ENCODE measurements around the gene SEC61B.
A peak's percentile ranks its signal among the peaks of the same experiment; 100 is the strongest.

Gene SEC61B

DNA sequence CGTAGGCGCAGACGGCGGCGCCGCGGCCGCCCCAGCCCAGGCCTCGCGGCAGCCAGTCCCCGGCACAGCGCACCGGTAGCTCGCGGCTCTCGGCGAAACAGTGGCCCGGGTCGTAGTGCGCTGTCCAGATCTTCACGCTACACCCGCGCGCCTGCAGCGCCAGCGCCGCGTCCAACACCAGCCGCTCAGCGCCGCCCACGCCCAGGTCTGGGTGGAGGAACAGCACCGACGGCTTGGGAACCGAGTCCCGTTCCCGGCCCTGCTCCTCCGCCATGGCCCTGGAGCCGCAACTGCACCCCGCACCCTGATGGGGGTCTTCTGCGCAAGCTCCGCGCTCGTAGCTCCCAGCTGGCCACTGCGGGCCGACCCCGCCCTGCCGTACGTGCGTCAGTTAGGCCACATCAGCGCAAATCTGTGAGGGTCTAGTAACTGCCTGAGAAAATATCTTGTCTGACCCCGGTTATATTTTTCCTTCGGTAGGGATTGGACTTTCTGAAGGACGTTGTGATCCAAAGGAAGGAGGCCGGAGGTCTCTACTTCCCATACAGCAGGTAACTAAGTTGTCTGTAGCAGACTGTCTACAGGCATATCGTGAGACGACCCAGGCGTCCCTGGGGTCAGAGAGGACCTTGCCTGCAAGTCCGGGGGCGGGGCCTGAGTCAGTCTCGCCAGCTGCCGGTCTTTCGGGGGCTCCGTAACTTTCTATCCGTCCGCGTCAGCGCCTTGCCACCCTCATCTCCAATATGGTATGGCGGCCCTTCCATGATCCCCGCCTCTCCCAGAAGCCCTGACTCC lies at the start of gene SEC61B, which contains the start of gene ALG2:
Gene SEC61B (plus strand): TSS at position 662 of the 795 bp plus-strand sequence. CDS start 82 bp downstream, at position 744.
Gene ALG2 (minus strand): TSS at position 322 of the 795 bp plus-strand sequence. CDS start 48 bp downstream, at position 274.
- peak; percentile 90 for DNase-seq (ENCODE audit: low spot score)
- peak within 1 kb of the TSS; percentile 99 for H3K27ac Mint-ChIP-seq
- peaks cover 53% of the 10 kb centered on the region for H3K36me3 Mint-ChIP-seq (ENCODE audit: low read depth)
- no peaks in the 10 kb centered on the region for H3K27me3 Mint-ChIP-seq (ENCODE audit: low read depth)
- peaks cover 42% of the 10 kb centered on the region for H3K4me1 Mint-ChIP-seq (ENCODE audit: low read depth)
- H3K9me3 Mint-ChIP-seq, result no peaks in the 10 kb centered on the region
- H3K4me3 Mint-ChIP-seq, result peak within 1 kb of the TSS; percentile 98

DNA sequence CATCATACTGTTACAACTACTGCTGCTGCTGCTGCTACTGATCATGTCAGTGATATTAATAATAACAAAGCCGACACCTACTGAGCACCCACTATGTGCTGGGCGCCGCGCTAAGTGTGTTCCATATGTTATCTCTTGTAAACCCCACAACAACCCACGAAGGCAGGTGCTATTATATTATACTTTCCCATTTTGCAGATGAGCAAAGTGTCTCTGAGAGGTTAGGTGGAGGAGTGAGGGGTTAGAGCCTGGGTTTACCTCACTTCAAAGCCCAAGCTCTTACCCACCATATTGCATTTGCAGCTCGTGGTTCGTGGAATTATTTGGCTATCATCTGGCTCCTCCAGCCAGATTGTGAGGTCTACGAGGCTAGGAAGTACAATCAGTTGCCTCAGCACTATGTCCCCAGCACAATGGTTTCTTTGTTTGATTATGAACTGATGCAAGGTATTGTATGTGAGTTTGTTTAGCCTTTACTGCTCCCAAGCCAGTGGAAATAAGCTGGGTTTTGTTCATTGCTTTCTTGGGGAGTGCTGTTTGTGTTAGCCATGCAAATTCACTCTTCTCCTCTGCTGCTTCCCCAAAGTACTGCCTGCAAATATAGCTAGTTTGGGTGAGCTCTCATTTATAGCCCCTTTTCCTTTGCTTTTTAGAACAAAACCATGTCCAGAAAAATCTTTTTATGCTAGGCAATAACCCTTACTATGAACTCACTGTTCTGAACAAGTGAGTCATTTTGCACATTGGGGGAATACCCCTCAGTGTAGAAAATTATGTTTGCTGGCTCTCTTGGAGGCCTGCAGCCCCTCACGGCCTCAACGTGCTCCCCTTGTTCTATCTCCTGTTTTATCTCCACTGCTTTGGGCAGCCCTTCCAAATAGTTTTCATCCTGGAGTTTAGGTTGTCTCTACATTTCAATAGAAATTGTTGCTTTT lies 48.2 kb upstream of the SEC61B start:
- Mint-ChIP-seq H3K27ac (no peak overlapping the region), H3K9me3 (no peaks in the 10 kb centered on the region), H3K4me3 (no peak overlapping the region), H3K36me3 (ENCODE audit: low read depth) (no peaks in the 10 kb centered on the region), H3K27me3 (ENCODE audit: low read depth) (peaks cover 6% of the 10 kb centered on the region), H3K4me1 (ENCODE audit: low read depth) (peaks cover 2% of the 10 kb centered on the region)
- DNase-seq (ENCODE audit: low spot score), result no peak

DNA sequence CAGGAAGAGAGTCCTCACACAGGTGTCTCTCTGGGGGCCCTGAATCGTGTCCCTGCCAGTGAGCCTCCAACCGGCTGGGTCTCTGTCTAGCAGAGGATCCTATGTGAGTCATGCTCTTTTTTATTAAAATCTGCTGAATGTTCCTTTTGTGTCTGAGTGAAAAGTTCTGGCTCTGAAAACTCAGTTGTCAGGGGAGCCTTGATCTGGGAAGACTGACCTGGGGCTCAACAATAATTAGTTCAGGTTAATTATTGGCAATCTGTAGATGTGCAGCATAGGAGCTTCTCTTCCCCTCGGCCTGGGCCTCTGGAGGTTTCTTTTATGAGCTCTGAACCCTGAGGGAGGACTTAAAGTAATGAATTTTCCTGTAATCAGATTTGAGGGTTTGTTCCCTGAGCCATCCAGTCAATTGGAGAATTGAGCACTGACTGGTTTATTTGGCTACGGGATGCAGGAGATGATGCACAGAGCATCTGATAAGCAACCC lies 45.5 kb upstream of the SEC61B start:
- no peak overlapping the region for H3K27ac Mint-ChIP-seq
- no peaks in the 10 kb centered on the region for H3K9me3 Mint-ChIP-seq
- DNase-seq (ENCODE audit: low spot score), result no peak
- H3K36me3 Mint-ChIP-seq (ENCODE audit: low read depth), result no peaks in the 10 kb centered on the region
- H3K4me1 Mint-ChIP-seq (ENCODE audit: low read depth), result peaks cover 20% of the 10 kb centered on the region
- H3K27me3 Mint-ChIP-seq (ENCODE audit: low read depth), result peaks cover 4% of the 10 kb centered on the region
- H3K4me3 Mint-ChIP-seq, result no peak overlapping the region

DNA sequence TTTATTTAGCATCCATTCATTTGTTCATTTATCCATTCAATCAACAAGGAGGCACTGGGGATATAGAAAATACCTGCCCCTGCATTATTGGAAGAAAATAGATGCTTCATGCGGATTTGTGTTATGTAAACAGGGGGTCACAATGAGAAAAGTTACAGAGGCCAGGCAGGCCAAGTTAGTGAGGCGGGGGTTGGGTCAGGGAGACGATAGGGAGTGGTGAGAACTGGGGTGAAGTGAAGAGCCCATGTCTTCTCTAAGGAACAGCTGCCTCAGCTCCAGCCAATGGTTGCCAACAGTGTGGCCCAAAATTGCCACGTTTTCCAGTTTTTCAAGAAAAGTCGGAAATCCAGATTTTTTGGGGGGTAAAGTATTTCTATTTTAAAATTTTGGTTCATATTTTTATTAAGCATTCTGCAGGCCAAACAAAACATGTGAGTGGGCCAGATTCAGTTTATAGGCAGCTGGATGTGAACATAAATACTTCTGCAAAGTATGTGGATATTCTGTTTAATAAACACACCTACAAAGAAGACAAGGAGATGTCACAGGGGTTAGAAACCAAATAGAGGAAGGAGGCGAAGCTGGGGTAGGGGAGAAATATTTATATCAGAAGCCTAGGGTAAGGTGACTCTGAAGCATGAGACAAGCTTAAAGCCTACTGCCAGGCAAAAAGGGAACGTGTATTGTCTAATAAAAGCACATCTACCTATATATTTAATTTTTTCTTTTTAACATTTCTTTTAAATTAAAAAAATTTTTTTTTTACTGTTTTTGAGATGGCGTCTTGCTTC lies 44.3 kb upstream of the SEC61B start:
- Mint-ChIP-seq H3K9me3 (no peaks in the 10 kb centered on the region), H3K36me3 (ENCODE audit: low read depth) (no peaks in the 10 kb centered on the region), H3K4me3 (no peak overlapping the region), H3K27ac (no peak overlapping the region), H3K4me1 (ENCODE audit: low read depth) (peaks cover 27% of the 10 kb centered on the region), H3K27me3 (ENCODE audit: low read depth) (peaks cover 4% of the 10 kb centered on the region)
- DNase-seq (ENCODE audit: low spot score), result no peak

DNA sequence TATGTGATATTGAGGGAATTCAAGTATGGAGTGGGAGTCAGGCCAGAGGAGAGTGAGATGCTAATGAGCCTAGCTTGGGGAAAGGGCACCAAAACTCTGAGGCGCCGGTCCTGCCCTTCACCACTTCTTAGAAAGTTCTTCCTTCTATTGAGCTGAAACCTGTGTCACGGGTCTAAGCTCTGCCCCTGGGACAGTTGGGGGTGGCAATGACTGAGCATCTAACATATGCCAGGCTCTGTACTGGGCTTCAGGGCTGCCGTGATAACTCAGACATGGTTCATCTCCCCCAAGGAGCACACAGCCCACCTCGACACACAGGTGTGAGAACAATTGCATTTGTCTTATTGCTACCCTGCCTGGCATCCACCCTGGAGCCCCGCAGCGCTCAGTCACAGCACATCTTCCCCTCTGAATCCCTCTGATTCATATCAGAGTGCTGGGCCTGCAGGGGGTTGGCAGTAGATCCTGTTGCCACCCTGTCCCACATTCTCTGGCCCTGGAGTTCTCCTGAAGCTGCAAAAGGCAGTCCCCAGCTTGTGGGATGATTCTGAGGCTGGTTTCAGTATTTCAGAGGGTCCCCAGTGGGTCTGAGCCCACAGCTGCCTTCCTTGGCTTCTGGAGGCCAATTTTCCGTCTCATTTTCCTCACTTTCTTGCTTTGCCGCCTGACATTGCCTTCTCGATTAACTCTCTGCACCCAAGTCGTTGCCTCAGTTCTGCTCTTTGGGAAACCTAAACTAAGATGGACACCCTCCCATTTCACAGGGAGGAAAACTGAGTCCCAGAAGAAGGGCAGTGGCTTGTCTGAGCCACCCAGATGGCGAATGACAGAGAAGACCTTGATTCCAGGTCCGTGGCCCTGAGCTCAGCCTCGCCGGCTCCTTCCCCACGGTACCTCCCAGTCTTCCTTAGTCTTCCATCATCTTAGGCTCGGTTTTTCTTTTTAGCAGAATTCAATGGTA lies 42.9 kb upstream of the SEC61B start:
- no peaks in the 10 kb centered on the region for H3K9me3 Mint-ChIP-seq
- no peak overlapping the region for H3K27ac Mint-ChIP-seq
- H3K4me1 Mint-ChIP-seq (ENCODE audit: low read depth), result peaks cover 29% of the 10 kb centered on the region
- H3K36me3 Mint-ChIP-seq (ENCODE audit: low read depth), result no peaks in the 10 kb centered on the region
- no peak for DNase-seq (ENCODE audit: low spot score)
- no peaks in the 10 kb centered on the region for H3K27me3 Mint-ChIP-seq (ENCODE audit: low read depth)
- no peak overlapping the region for H3K4me3 Mint-ChIP-seq

DNA sequence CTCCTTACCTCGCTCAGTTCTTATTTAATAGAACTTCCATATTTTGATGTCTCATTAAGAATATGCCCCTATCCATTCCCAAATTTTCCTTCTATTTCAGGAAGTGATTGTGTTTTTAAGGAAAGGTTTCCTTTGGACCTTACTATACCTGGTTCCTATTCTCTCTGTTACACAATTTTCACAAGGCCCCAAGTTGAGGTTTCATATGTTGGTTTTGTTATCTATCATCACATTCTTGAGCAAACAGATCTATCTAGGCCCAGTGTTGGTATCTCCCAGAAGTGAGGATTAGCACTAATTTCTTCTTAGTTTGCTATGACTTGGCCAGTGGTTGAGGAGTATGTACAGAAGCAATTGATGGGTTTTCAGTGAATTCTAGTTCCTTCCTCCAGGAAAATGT lies 41.9 kb upstream of the SEC61B start:
- H3K27me3 Mint-ChIP-seq (ENCODE audit: low read depth), result no peaks in the 10 kb centered on the region
- DNase-seq (ENCODE audit: low spot score), result no peak
- peaks cover 31% of the 10 kb centered on the region for H3K4me1 Mint-ChIP-seq (ENCODE audit: low read depth)
- H3K9me3 Mint-ChIP-seq, result no peaks in the 10 kb centered on the region
- H3K27ac Mint-ChIP-seq, result no peak overlapping the region
- H3K4me3 Mint-ChIP-seq, result peak overlapping the region; percentile 8
- no peaks in the 10 kb centered on the region for H3K36me3 Mint-ChIP-seq (ENCODE audit: low read depth)

DNA sequence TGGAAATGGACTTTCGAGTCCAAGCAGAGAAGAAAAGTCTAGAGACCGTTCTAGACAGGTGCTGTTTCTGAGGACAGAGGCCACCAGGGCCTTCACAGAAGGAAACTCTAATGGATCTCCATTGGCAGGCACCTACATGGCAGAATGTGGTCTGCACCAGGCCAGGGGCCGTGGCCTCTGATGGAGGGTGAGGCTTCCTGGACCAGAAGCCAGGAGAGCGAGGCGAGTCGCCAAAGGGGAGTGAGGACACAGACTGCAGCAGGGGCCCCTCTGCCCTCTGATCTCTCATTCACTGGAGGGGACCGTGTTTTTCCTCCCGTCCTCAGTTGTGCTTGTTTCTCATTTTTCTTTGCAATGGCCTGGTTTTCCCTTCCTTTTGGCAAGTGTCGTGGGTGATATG lies 41.4 kb upstream of the SEC61B start:
- no peak overlapping the region for H3K27ac Mint-ChIP-seq

DNA sequence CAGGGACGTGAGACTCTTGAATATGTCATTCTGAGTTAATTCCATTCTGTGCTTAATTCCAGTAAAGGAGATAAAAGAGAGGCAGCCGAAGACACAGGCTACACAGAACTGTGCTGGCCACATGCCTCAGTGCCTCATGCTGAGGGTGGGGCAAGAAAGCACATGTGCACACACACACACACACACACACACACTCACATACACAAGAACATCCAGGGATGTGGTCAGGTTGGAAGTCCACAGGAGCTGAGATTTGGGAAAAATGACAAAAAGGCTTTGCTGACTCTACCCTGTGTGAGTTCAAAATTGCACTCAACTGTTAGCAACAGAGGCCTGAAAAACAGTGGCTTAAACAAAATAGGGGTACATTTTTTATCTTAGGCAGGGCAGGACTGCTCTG lies 40.9 kb upstream of the SEC61B start:
- H3K36me3 Mint-ChIP-seq (ENCODE audit: low read depth), result no peaks in the 10 kb centered on the region
- H3K4me1 Mint-ChIP-seq (ENCODE audit: low read depth), result peaks cover 31% of the 10 kb centered on the region
- H3K4me3 Mint-ChIP-seq, result no peak overlapping the region
- DNase-seq (ENCODE audit: low spot score), result no peak
- H3K27me3 Mint-ChIP-seq (ENCODE audit: low read depth), result no peaks in the 10 kb centered on the region
- no peaks in the 10 kb centered on the region for H3K9me3 Mint-ChIP-seq
- H3K27ac Mint-ChIP-seq, result no peak overlapping the region

More for the DNA sequence above, 41.4 kb upstream of the SEC61B start:
- Mint-ChIP-seq H3K4me3 (peak overlapping the region; percentile 8), H3K9me3 (no peaks in the 10 kb centered on the region), H3K4me1 (ENCODE audit: low read depth) (peaks cover 31% of the 10 kb centered on the region), H3K36me3 (ENCODE audit: low read depth) (no peaks in the 10 kb centered on the region), H3K27me3 (ENCODE audit: low read depth) (no peaks in the 10 kb centered on the region)
- DNase-seq (ENCODE audit: low spot score), result no peak

DNA sequence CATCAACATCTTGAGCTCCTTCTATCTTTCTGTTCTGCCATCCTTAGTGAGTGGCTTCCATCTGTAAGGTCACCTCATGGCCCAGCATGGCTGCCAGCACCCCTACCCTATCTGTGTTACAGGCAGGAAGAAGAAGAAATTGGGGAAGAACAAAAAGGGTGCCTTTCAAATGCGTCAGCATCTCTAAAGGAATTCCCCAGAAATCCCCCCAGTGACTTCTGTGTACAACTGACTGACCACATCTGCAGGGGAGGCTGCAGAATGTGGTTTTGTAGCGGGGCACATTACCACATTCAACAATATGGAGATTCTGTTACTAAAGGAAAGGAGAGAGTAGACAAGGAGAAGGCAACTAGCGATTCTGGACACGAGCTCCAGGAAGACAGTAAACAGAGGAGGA lies 40.5 kb upstream of the SEC61B start:
- Mint-ChIP-seq H3K27ac (no peak overlapping the region), H3K4me3 (peak overlapping the region; percentile 19), H3K36me3 (ENCODE audit: low read depth) (no peaks in the 10 kb centered on the region), H3K4me1 (ENCODE audit: low read depth) (peaks cover 31% of the 10 kb centered on the region), H3K9me3 (no peaks in the 10 kb centered on the region), H3K27me3 (ENCODE audit: low read depth) (no peaks in the 10 kb centered on the region)
- peak; percentile 63 for DNase-seq (ENCODE audit: low spot score)

DNA sequence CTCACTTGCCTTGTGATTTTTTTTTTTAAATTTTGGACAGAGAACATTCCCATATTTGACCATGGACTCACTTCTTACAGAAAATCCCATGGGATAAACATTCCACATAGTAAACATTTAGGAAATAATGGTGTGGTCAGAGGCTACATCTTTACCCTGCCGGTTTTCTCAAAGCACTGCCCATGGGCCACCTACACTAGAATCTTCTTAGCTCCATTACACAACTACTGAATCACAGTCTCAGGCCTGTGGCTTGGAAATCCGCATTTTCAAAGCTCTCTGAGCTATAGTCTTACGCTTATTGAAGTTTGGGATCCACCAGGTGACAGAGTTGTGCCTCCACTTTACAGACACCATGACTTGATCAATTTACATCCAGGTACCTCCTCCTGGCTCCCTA lies 39.7 kb upstream of the SEC61B start:
- H3K27ac Mint-ChIP-seq, result no peak overlapping the region
- no peaks in the 10 kb centered on the region for H3K36me3 Mint-ChIP-seq (ENCODE audit: low read depth)
- H3K9me3 Mint-ChIP-seq, result no peaks in the 10 kb centered on the region
- peaks cover 33% of the 10 kb centered on the region for H3K4me1 Mint-ChIP-seq (ENCODE audit: low read depth)
- DNase-seq (ENCODE audit: low spot score), result no peak
- H3K27me3 Mint-ChIP-seq (ENCODE audit: low read depth), result no peaks in the 10 kb centered on the region
- no peak overlapping the region for H3K4me3 Mint-ChIP-seq

DNA sequence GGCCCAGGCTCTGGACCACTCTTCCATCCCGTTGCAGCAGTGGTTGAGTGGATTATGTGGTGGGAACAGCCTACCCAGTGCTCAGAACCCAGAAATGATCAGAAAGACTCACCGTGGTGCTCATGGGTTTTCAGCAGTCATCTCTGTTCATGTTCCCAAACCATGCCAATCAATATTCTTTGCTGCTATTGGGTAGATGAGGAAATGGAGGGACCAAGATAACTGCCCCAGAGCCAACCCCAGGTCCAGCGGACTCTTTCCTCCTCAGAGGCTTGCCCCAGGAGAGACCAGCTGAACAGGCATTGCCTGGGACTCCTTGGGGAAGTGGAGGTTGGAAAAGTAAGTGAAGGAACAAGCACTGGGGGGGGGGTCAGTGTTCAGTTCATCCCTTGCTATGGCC lies 38.5 kb upstream of the SEC61B start:
- Mint-ChIP-seq H3K27ac (no peak overlapping the region), H3K36me3 (ENCODE audit: low read depth) (no peaks in the 10 kb centered on the region), H3K27me3 (ENCODE audit: low read depth) (peaks cover 5% of the 10 kb centered on the region), H3K9me3 (no peaks in the 10 kb centered on the region), H3K4me1 (ENCODE audit: low read depth) (peaks cover 32% of the 10 kb centered on the region), H3K4me3 (no peak overlapping the region)
- DNase-seq (ENCODE audit: low spot score), result no peak

DNA sequence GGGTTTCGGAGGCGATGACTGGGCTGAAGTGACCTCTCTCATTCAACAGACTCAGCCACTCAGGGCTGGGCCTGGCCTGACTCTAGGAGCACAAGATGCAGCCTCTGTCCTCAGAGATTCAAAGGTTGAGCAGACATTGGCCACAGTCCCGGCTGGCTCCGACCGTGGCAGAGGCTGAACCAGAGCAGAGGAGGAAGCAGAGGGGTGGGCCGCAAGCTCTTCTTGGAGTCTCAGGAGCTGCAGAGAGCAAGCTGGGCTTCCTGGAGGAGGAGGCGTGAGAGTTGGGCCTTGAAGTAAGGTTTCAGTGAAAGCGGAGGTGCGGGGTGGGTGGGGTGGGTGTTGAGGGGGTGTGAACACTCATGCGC lies 38.0 kb upstream of the SEC61B start:
- H3K4me1 Mint-ChIP-seq (ENCODE audit: low read depth), result peaks cover 31% of the 10 kb centered on the region
- peaks cover 7% of the 10 kb centered on the region for H3K27me3 Mint-ChIP-seq (ENCODE audit: low read depth)
- H3K27ac Mint-ChIP-seq, result no peak overlapping the region
- no peaks in the 10 kb centered on the region for H3K36me3 Mint-ChIP-seq (ENCODE audit: low read depth)
- no peak overlapping the region for H3K4me3 Mint-ChIP-seq
- no peak for DNase-seq (ENCODE audit: low spot score)
- H3K9me3 Mint-ChIP-seq, result no peaks in the 10 kb centered on the region
